Motor neuron (in vitro differentiated cells): ENCODE results near the gene TNFRSF12A. TPM values are rescaled to one million over a fixed set of nuclear protein-coding genes. Genes with fewer than 3 reads are reported as not detected.

Experiments
- ATAC-seq, 8 experiments: fragments of 200-7000 bp; cut with Tn5 transposase; replicated peaks in 6 of 8; 2 replicates each; pipeline ENCODE4 v1.8.0; 2021; ENCODE audit warnings: mild to moderate bottlenecking in 8 of 8, moderate library complexity in 8 of 8
- H3K27ac ChIP-seq, 2 donors: fragments of 250-450 bp; sonication (Bioruptor Pico); 2 replicates each; pipeline ENCODE4 v1.9.0; 2021; ENCODE audit warnings: antibody characterized with exemption in 2 of 2, mild to moderate bottlenecking in 2 of 2, moderate library complexity in 1 of 2
- H3K4me1 ChIP-seq, 2 donors: fragments of 250-450 bp; sonication (Bioruptor Pico); replicated peaks in 1 of 2; 2 replicates each; pipeline ENCODE4 v1.6.1; 2021; ENCODE audit warnings: antibody characterized with exemption in 2 of 2, mild to moderate bottlenecking in 2 of 2, moderate library complexity in 1 of 2
- H3K4me3 ChIP-seq, 5 donors: fragments of 250-450 bp; sonication (Bioruptor Pico); 2 replicates each; pipeline ENCODE4 v1.9.0; 2021; ENCODE audit warnings: antibody characterized with exemption in 5 of 5, mild to moderate bottlenecking in 5 of 5, moderate library complexity in 4 of 5
- WGBS, 10 experiments: fragments of 450-650 bp; shearing (Covaris generic); methylation state at CpG; one replicate each; pipeline ENCODE4 v1.0.0; 2022; 5-methylcytosine and 5-hydroxymethylcytosine counted together
- in situ Hi-C, 9 experiments: fragments of 400-800 bp; cut with MboI; loops; one replicate each; pipeline ENCODE4 v1.15.0; 2021; ENCODE audit warnings: low sequenced_read_pairs in 9 of 9, low pct_unique_long_range_greater_than_20kb in 2 of 9; ENCODE audit not compliant: unreplicated experiment in 9 of 9
- total RNA-seq, 8 experiments: library from RNA; unstranded; fragments of 300-600 nt; gene quantifications; 2 replicates each; pipeline versions ENCODE4 v1.2.3 to v1.2.4, GENCODE V29; 2022

TNFRSF12A gene
- total RNA-seq, 8 experiments from 2014 or later = 4.3 to 144 (median 14.3) TPM

DNA sequence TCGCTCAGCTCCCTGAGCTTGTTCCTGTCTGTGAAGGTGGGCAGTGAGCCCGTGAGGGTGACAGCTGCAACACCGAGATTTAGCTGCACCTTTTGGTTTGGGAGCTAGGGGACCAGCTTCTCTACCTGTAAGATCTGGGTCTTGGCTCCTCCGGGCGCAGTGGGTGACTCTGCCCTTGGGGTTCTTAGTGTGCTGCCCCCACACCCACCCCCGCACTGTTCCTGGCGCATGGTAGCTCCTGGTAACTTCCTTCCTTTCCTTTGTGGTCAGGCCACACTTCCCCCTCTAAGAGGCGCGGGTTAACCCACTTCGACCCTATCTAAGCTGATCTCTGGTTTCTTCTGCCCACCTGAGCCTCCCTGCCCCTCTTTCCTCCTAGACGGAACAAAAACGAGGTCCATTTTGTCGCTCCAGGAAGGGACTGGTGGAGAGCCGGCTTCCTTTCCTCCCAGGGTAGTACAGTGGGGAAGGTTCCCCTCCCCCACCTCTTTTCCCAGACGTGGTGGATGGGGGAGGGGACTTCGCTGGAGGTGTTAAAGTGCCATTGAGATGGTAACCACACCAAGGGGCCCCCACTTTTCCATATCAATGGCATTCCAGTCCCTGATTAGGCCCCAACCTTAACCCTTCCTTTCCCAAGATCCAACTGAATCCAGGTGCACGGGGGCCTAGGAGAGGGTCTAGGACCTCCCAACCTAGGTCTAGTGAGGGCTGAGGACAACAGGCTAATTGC lies 12.0 kb upstream of the TNFRSF12A start:
- H3K4me3 ChIP-seq = no peak overlapping the region
- H3K27ac ChIP-seq = no peak overlapping the region
- WGBS, 10 experiments = 0 to 27% (median 10%) methylated on average over 1 to 10 of the region's 17 CpGs; no CpG with 5 or more reads in 5 of the 10 experiments
- H3K4me1 ChIP-seq = peaks cover 15 to 38% of the 10 kb centered on the region in 2 donors
- ATAC-seq = no peak
- in situ Hi-C loops = no loop called here

DNA sequence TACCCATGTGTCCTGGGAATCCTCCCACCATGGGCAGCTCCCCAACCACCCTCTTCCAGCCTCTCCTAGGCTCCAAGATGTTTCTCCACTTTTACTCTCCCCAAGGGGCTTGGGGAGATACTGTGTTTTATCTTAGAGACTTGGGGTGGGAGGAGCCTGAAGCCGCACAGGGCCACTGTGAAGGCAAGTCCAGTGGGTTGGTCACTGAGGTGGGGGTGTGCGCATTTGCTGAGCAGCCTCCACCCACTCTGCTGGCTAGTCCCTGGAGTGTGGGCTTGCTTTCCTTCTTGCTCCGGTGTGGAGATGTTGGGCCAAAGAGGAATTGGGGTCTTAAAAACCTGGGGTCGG lies 11.5 kb upstream of the TNFRSF12A start:
- in situ Hi-C loops = no loop called here
- Histone ChIP-seq H3K4me1 (peaks cover 15 to 38% of the 10 kb centered on the region in 2 donors), H3K4me3 (no peak overlapping the region), H3K27ac (no peak overlapping the region)
- WGBS, 10 experiments = 20 to 100% (median 38%) methylated on average over 1 to 4 of the region's 4 CpGs; no CpG with 5 or more reads in 4 of the 10 experiments
- no peak for ATAC-seq

DNA sequence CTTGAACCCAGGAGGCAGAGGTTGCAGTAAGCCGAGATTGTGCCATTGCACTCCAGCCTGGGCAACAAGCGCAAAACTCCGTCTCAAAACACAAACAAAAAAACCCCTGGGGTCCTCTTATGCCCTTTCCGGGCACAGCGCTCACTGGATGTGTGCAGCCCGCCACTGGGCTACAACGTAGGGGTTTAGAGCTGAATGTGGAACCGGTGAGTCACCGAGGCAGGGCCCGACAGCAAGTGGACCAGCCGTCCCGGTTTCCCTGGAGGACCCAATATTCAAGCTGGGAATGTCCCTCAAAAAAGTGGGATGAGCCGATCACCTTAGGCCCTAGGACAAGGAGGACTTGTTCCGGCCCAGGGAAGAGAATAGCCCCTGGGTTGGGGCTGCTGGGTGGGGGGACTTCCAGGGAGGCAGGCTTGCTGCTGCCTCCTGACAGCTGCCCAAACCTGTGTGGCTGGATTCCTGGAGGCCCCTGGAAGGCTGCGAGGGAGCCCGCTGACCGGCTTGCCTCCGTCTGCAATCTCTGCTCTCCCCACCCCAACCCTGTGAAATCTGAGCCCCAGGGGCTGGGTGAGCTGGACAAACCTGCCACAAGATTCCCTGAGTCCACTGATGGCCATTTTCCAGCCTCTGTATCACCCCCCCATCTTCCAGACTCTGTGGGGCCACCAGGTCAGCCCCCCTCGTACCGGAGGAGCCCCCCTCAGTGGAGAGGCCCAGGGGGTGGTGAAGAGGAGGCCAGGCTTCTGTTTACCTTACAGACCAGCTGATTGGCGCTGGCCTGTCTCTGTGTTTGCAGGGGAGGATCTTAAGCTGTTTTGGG lies 10.4 kb upstream of the TNFRSF12A start:
- peaks cover 15 to 38% of the 10 kb centered on the region in 2 donors for H3K4me1 ChIP-seq

DNA sequence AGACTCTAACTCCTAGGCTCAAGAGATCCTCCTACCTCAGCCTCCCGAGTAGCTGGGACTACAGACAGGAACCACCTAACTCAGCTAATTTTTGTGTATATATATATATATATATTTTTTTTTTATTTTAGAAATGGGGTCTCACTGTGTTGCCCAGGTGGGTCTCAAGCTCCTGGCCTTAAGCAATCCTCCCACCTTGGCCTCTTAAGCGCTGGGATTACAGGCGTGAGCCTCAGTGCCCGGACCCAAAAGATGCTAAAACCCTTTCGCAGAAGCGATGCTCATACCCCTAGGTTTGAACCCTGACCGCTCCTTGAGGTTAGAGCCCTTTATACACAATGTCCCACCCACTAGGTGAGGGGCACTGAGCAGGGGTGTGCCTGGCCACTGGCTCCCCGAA lies 9.7 kb upstream of the TNFRSF12A start:
- WGBS, 10 experiments = 14 to 100% (median 91%) methylated on average over 1 to 2 of the region's 8 CpGs; no CpG with 5 or more reads in 4 of the 10 experiments
- H3K27ac ChIP-seq = no peak overlapping the region
- no peak for ATAC-seq

More for the DNA sequence above, 10.4 kb upstream of the TNFRSF12A start:
- H3K27ac ChIP-seq = no peak overlapping the region
- ATAC-seq = peak in 5 of 8 experiments; percentile 10 to 18 (median 15)
- in situ Hi-C loops = no loop called here
- H3K4me3 ChIP-seq = no peak overlapping the region
- 19 to 88% (median 60%) methylated on average over 1 to 8 of the region's 21 CpGs; no CpG with 5 or more reads in 1 of the 10 experiments for WGBS, 10 experiments

DNA sequence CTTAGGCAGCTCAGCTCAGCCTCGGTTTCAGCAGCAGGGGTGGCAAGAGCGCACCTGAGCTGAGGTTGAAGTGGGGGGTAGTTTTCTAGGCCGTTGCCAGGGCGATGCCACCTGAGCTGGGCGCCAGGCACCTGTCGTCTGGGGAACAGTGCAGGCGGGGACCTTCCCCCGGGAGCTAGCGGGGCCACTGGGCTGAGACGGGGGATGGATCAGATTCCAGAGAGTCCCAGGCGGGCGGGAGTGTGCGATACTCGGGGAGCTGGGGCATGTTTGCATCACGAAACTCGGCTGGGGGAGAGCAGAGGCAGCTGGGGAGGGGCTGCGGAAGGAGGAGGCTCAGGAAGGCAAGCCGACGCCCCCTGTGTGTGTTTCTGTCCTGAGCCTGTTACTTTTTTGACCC lies 7.9 kb upstream of the TNFRSF12A start:
- Histone ChIP-seq H3K4me1 (peaks cover 11 to 34% of the 10 kb centered on the region in 2 donors), H3K4me3 (no peak overlapping the region), H3K27ac (no peak overlapping the region)
- ATAC-seq = peak in 3 of 8 experiments; percentile 1 to 11 (median 4)
- 0% methylated on average over 1 of the region's 19 CpGs; no CpG with 5 or more reads in 9 of the 10 experiments for WGBS, 10 experiments
- in situ Hi-C loops = no loop called here

More for the DNA sequence above, 9.7 kb upstream of the TNFRSF12A start:
- H3K4me3 ChIP-seq = no peak overlapping the region
- in situ Hi-C loops = no loop called here
- peaks cover 11 to 34% of the 10 kb centered on the region in 2 donors for H3K4me1 ChIP-seq

DNA sequence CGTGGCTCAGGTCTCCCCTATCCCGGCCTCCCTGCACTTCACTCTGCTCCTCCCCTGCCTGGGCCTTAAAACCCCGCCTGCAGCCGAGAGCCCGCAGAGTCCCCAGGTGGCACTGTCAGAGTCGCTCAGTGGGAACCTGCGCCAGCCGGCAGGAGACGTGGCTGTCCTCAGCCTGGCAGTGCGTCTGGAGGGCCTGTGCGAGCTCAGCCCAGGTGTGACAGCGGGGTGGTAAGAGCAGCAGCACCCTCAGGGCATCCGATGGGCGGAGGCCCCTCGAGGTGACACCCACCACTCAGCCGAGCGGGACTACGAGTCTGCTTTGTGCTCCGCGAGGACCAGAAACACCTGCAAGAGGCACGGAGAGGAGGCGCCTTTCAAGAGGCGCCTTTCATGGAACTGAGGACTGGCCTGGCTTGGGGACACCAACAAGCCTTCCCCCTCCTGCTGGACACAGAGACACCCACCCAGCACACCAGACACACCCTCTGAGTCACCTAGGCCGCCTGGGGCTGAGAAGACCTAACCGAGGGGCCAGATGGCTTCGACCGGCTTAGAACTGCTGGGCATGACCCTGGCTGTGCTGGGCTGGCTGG lies 7.2 kb upstream of the TNFRSF12A start, which contains the start of gene CLDN9:
Gene CLDN9 (plus strand): TSS at position 96 of the 593 bp plus-strand sequence. CDS start 440 bp downstream, at position 536.
- 4 to 63% (median 20%) methylated on average over 1 to 9 of the region's 27 CpGs; no CpG with 5 or more reads in 7 of the 10 experiments for WGBS, 10 experiments
- H3K4me3 ChIP-seq = no peak within 1 kb of the TSS
- in situ Hi-C loops = no loop called here
- peak; percentile 23 to 77 (median 46) for ATAC-seq
- peaks cover 11 to 32% of the 10 kb centered on the region in 2 donors for H3K4me1 ChIP-seq
- H3K27ac ChIP-seq = no peak within 1 kb of the TSS

DNA sequence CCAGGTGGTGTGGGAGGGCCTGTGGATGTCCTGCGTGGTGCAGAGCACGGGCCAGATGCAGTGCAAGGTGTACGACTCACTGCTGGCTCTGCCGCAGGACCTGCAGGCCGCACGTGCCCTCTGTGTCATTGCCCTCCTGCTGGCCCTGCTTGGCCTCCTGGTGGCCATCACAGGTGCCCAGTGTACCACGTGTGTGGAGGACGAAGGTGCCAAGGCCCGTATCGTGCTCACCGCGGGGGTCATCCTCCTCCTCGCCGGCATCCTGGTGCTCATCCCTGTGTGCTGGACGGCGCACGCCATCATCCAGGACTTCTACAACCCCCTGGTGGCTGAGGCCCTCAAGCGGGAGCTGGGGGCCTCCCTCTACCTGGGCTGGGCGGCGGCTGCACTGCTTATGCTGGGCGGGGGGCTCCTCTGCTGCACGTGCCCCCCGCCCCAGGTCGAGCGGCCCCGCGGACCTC lies 6.6 kb upstream of the TNFRSF12A start:
- H3K4me1 ChIP-seq = peaks cover 8 to 29% of the 10 kb centered on the region in 2 donors
- H3K4me3 ChIP-seq = no peak overlapping the region
- in situ Hi-C loops = no loop called here
- peak in 4 of 8 experiments; percentile 1 to 3 (median 2) for ATAC-seq
- no peak overlapping the region for H3K27ac ChIP-seq
- WGBS, 10 experiments = 80 to 95% methylated on average over 2 to 4 of the region's 27 CpGs; no CpG with 5 or more reads in 8 of the 10 experiments

DNA sequence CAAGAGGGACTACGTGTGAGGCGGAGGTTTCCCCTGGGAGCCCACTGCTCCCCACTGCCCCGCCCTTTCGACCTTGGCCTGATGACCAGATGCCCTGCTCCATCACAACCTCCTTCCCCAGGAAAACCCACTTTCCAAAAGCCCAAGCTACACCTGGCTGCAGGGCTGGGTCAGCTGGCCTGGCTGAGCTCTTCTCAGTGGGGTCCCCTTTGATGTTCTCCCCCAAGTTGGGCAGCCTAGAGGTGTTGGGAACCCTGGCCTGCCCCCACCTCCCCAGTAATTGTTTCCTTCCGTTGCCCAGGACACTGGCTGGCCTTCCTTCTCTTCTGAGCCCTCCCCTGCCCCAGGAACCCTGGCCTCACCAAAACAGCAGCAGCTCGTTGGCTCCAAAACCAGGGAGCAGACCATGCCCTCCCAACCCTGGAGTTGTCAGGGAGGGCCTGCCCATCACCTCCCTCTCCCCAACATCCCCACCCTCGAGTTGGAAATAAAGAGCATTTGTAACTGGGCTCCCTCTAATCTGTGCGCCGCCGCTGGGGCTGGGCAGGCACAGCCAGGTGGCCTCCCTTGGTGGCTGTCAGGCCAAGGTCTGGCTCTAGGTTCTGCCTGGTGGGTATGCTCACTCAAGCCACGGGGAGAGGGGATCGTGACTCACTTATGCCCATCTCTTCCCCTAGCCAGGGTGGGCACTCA lies 6.0 kb upstream of the TNFRSF12A start:
- 60 to 87% (median 68%) methylated on average over 3 to 5 of the region's 12 CpGs; no CpG with 5 or more reads in 7 of the 10 experiments for WGBS, 10 experiments
- Histone ChIP-seq H3K4me3 (no peak overlapping the region), H3K27ac (no peak overlapping the region), H3K4me1 (peaks cover 5 to 26% of the 10 kb centered on the region in 2 donors)
- ATAC-seq = no peak
- in situ Hi-C loops = no loop called here

DNA sequence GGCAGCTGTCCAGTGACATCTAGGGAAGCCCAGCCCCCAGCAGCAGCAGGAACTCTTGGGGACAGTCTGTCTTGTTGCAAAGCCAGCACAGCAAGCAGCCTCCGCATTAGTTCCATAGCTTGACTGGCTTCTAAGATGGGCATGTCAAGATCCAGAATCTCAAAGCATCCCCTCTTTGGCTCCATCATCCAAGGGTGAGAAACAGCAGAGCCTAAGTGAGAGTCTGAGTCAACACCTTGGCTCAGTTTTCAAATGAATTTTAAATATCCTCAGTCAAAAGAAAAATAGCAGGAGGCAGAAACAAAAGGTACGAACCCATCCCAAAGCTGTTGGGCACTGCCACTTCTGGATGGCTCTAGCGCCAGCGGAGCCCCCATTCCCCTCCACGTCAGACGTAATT lies 5.2 kb upstream of the TNFRSF12A start:
- no peak overlapping the region for H3K4me3 ChIP-seq
- in situ Hi-C loops = no loop called here
- H3K4me1 ChIP-seq = peaks cover 4 to 20% of the 10 kb centered on the region in 2 donors
- ATAC-seq = no peak
- 83 to 100% (median 98%) methylated on average over 1 to 5 of the region's 6 CpGs; no CpG with 5 or more reads in 3 of the 10 experiments for WGBS, 10 experiments
- H3K27ac ChIP-seq = no peak overlapping the region

DNA sequence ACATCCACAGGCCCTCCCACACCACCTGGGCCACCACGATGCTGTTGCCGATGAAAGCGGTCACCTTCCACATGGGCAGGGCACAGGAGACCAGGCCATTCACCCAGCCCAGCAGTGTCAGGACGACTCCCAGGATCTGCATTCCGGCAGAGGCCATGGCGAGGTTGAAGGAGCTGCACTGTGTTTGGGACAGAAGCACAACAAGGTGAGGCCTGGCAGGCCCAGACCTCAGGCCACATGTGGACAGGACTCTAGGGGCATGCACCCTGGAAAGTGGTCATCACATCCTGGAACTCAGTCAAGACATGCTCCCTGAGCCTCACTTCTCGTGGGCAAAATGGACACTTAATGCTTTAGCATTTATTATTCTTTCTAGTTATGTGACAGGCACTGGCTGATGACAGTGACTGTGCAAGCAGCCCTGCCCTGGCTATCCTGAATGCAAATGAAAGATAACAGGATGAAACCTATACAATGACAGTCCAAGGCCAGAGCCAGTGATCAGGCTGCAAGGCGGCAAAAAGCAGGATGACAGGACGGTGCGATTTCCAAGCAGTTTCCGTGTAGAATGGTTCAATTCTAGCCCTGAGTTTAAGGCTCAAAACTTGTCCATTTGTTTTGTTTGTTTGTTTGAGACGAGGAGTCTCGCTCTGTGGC lies 4.2 kb upstream of the TNFRSF12A start:
- in situ Hi-C loops = no loop called here
- ATAC-seq = no peak

DNA sequence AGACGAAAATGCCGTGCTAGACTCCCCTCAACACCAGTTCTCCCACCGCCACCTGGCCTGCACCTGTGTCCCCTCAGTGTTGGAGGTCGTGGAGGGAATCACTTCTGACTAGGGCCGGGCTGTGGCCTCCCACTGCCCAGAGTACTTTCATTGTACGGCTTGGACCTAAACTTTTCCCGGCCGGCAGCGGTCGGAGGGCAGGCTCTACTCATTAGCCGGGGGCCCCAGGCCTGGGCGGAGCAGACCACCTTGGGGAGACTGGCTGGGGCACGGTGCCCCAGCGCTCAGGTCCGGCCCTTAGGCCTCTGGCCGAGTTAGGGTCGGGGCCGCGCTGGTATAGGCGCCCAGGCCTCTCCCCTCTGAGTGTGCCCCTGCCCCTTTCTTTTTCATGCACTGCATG lies 2.8 kb upstream of the TNFRSF12A start:
- in situ Hi-C loops = no loop called here
- Histone ChIP-seq H3K27ac (no peak overlapping the region), H3K4me1 (peaks cover 19 to 23% of the 10 kb centered on the region in 2 donors), H3K4me3 (peak overlapping the region in 2 of 5 donors; percentile 22 to 32)
- WGBS, 10 experiments = 36 to 88% (median 63%) methylated on average over 2 to 6 of the region's 20 CpGs; no CpG with 5 or more reads in 7 of the 10 experiments
- no peak for ATAC-seq

More for the DNA sequence above, 4.2 kb upstream of the TNFRSF12A start:
- H3K4me3 ChIP-seq = no peak overlapping the region
- H3K27ac ChIP-seq = no peak overlapping the region
- WGBS, 10 experiments = 70 to 92% (median 82%) methylated on average over 2 to 8 of the region's 13 CpGs; no CpG with 5 or more reads in 3 of the 10 experiments
- H3K4me1 ChIP-seq = peaks cover 10 to 18% of the 10 kb centered on the region in 2 donors
